B cell (primary cell): ENCODE data around the gene RETN.

Experiments used
- CTCF ChIP-seq: fragments of 200-600 bp; IDR thresholded peaks from one replicate; pipeline ENCODE4 v1.8.0; 2022; ENCODE audit warnings: antibody characterized with exemption, mild to moderate bottlenecking
- EZH2 ChIP-seq: IDR thresholded peaks from 2 replicates; pipeline ENCODE4 v1.6.1; 2012; ENCODE audit warnings: borderline replicate concordance, low read depth, mild to moderate bottlenecking, moderate library complexity, low read length; ENCODE audit not compliant: insufficient read depth, poor library complexity, severe bottlenecking

- TF ChIP-seq CTCF (no peak), EZH2 (no peak)
These were observed at the start of gene RETN for GRCh38 chr19:7668842-7669241.
